ENCODE data around the gene HELZ.
A peak's percentile ranks its signal among the peaks of the same experiment; 100 is the strongest.
"Not testable (repeated sequence)": the region's sequence is repeated elsewhere in the genome, so short reads cannot be mapped to it uniquely, and the experiment has no call there.

The HELZ gene

DNA sequence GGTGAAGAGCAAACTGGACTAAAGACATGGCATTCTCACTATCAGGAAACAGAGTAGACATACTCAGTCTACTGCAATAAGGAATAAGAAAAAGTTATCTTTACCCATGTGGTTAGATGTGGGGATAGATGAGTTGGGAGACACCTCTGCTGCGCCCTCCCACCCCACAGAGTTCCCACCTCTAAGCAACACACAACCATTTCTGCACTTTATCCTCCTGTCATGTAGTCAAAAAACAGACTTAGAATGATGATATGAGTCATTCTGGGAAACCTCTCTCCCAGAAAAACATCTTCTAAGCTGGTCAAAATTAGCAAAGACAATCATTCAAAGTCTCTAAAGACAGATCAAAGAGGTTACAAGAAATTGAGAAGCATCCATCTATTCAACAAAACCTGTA is 105.7 kb downstream of the HELZ start:
- DNase-seq, result no peak

DNA sequence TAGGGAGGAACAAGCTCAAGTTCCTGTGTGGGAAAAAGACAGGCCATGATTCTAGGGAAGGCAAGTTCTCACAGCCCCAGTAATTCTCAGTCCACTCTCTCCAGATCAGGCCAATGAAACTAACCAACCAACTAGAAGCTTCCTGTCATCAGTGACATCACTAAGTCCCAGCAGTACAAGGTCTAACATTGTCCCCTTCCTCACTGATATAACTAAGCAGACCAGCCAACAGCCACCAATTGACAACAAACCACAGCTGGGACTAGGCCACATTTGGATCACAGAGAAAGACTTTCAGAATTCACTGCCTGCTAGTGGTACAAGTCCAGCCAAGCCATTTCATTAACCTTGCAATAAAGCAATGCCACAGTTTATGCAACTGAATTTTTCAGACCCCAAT is 106.6 kb downstream of the HELZ start:
- DNase-seq, result no peak

DNA sequence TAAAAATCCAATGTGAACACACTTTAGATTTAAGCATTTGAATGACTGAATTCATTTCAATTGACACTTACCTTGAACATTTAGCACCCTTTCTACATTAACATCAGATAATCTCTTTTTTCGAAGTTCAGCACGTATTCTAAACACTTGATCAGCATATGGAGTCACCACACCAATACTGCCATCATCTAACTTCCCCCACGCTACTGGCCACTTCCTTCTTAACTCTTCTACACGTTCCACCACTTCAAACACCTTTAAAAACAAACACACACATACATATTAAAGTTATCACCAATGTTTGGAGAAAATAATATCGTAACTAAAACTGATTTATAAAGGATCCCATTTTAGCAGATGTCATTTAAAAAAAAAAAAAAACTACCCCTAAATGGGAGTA is 107.1 kb downstream of the HELZ start:
- DNase-seq, result peak; percentile 5

DNA sequence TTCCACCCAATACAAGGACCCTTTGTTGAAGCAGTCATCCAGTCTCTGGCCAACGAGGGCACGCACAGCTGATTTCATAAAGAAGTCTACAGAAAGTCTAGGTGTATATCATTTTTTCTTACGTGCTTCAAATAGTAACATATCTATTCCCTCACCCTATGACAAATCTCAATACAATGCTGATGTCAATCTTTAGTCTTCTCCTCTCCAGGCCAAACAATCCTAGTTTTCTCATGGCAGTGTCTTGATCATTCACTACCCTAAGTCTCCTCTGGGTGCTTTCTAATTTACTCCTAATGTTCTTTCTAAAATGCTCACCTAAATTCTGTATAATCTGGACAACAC is 108.0 kb downstream of the HELZ start:
- DNase-seq, result no peak

DNA sequence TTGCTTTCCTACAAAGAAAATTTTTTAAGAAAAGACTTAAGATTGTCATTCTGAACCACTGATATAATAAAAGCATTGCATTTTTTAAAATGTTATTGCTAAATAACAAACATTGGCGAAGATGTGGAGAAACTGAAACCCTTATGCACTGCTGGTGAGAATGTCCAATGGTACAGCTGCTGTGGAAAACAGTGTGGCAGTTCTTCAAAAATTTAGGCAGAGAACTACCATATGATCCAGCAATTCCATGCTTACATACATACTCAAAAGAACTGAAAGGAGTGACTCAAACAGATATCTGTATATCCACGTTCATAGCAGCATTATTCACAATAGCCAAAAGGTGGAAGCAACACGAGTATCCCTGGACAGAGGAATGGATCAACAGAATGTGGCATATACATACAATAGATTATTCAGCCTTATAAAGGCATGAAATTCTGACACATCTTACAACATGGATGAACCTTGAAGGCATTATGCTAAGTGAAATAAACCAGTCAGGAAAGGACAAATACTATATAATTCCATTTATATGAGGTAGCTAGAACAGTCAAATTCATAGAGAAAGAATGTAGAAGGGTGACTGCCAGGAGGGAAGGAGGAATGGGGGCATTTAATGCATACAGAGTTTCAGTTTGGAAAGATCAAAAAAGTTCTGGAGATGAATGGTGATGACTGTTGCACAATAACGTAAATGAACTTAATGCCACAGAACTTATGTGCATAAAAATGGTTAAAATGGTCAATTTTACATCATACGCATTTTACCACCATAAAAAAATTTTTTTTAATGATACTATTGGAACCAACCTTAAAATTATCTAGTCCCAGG is 108.6 kb downstream of the HELZ start:
- no peak for DNase-seq

DNA sequence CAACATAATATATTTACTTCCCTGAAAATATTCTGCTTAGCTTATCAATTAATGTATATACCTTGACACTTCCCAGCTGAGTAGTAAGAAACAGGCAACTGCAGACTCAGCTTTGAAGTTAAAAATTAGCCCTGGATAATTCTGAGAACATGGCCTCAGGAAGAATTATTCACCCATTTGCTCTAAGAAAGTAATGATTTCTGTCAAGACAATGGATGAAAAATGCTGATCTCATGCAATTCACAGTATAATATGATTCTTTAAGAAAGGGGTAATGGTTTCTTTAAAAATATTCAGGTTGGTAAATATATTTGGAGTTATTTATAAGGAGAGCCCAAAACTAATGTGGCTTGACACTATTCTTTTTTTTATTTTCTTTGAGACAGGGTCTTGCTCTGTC is 111.8 kb downstream of the HELZ start:
- no peak for DNase-seq

DNA sequence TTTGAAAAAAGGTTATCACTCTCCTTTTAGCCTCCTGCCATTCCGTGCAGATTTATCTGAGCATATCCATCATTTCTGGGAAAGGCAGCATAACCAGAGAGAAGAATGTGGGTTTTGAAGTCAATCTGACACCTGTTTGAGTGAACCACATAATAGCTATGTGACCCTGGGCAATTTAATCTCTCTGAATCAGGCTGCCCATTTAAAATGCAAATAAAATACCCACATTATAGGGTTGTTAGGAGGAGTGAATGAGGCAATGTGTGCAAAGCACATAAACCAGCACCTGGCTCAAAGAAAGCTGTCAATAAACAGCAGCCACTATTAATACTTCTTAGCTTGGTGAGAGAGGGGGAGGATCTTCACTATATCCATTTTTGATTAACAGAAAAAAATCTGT is 112.6 kb downstream of the HELZ start:
- no peak for DNase-seq

DNA sequence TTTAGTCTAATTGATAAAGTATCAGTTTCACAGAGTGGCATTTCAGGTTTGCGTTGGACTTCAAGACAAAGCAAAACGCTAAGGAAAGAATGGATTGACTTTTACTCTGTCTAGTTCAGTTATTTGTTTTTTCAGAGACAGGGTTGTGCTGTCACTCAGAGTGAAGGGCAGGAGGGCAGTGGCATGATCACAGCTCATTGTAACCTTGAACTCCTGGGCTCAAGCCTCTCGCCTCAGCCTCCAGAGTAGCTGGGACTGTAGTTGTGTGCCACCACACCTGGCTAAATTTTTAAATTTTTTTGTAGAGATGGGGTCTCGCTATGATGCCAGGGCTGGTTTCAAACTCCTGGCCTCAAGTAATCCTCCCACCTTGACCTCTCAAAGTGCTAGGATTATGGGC is 114.2 kb downstream of the HELZ start:
- no peak for DNase-seq

DNA sequence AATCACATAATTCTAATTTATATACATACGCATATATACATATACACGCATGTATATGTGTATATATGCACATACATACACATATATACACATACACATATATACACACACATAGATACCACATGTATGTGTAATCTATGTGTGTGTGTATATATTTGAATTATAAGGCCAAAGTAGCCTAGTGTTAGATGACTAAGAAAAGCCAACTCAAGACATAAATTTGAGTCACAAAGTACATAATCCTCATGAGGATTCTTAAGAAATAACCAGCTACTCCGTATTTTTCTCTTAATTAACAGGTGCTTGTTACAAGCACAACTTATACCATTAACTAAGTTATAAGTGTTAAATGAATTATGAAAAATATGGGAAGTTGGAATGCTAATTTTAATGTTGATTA is 115.7 kb downstream of the HELZ start:
- DNase-seq, result no peak

DNA sequence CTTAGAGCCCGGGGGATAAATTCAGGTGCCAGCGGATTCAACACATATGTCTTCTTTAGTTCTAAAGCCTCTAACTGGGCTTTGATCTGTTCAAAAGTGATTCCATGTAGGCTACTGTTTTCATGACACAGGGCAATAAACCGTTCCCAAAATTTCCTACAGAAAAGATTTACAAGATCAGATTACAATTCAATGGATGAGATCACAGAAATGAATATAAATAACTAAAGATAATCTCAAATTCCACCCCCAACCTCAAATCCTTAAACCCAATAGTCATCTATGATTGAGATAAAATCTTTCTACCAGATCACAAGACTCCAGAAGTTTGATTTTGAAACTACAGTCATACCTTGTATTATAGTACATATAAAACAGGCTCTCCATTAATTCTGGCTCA is 116.3 kb downstream of the HELZ start:
- DNase-seq, result no peak

DNA sequence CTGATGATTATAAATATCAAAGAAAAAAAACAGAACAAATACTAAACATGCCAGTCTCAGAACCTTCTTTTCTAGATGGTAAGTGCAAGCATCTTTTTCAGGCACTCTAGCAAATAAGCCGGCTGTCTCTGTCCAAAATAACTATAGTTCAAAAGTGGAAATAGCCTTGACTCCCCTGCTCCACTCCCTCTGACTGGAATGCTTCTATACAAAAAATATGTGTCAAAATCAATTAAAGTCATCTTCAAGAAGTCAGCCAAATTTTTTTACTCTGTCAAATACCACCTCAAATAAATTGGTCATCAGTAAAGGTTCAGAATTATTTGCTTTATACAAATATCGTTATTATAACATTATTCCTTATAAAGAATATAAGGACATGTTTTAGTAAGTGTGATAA is 117.1 kb downstream of the HELZ start:
- no peak for DNase-seq

DNA sequence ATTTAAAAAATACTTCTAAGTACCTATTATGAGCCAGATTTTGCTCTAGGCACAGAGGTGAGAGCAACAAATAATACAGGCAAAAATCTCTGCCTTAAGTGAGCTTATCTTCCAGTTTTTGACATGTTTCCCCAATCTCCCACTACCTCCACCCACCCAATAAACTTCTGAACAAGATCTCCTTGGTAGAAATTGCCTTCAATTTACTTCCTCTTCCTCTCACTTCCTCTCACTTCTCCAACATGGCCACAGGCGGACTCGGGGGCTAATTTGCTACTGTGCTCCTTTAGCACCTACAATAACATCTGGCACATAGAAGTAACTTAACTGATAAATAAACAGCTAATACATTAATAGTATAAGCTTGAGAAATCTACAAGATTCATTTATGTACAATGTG is 118.0 kb downstream of the HELZ start:
- peak; percentile 25 for DNase-seq

DNA sequence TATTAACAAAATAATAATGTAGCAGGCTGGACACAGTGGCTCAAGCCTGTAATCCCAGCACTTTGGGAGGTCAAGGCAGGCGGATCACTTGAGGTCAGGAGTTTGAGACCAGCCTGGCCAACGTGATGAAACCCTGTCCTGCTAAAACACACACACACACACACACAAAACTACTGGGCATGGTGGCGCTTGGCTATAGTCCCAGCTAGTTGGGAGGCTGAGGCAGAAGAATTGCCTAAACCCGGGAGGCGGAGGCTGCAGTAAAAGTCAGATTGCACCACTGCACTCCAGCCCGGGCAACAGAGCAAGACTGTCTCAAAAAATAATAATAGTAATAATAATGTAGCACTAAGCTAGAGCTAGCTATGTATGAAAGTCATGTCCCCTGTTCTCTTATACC is 118.5 kb downstream of the HELZ start:
- not testable (repeated sequence) for DNase-seq

DNA sequence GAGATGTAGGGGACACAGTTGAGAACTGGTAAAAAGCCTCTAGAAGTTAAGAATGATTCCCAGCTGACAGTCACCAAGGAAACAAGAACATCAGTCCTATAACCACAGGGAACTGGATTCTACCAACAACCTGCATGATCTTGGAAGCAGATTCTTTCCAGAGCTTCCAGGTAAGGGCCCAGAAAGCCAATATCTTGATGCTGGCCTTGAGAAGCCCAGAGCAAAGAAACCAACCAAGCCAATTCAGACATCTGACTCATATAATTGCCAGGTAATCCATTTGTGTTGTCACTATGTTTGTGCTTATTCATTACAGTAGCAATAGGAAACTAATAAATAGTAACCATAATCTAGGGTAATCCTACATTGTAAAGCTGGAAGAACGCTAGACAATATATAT is 119.1 kb downstream of the HELZ start:
- no peak for DNase-seq

DNA sequence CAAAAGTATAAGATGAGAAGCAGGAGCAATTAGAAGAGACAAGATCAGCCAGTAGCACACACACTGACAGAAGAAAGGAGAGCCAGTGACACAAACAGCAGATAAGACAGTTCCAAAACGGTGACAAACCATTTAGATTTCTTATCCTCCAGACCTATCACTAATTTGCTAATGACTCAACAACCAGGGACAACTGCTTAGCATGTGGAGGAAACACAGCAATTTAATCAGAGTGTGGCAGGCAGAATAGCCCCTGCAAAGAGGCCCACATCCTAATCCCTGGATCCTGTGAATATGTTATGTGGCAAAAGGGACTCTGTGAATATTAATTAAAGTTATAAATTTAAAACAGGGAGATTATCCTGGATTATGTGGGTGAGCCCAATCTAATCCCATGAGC is 119.6 kb downstream of the HELZ start:
- no peak for DNase-seq

DNA sequence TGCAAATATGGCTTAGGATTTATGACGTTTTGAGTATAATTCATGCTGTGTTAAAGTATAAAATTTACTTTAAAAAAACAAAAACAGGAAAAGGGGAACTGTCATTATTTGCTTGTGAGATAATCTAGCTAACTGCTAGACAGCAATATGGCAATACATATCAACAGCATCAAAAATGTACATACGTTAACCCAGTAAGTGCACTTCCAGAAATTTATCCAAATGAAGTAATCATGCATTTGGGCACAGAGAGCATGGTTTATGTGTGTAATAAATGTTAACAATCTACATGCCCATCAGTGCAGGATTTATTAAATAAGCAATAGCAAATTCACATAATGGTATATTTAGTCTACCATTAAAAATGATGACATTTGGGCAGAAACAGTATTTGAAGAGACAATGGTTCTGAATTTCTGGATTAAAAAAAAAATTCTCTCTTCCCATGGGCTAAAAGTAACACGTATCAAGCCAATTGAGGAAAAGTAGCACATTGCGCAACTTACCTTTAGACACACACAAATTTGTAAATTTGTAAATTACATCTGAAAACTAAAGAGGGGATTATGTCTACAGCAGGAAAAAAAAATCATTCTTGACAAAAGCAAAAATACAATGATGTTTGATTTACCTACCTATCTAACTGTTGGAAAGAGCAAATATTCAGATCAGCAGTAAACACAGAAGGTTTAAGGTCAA is 120.4 kb downstream of the HELZ start:
- DNase-seq, result no peak

DNA sequence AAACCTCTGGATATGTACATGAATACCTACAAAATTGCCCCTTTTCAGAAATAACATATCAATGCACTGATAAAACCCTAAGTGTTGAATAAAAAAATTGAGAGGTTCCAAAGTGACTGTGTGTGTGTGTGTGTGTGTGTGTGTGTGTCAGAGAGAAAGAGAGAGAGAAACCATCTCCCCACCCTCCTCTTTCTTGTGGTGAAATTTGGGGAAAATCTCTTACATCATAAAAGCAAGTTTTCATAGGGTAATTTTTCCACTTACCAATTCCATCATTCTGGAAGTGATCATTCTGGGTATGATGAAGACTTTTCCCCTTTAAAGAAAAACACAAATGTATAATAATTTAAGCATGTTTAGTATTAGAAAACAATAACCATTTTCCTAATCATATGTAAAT is 121.3 kb downstream of the HELZ start:
- DNase-seq, result peak; percentile 48

DNA sequence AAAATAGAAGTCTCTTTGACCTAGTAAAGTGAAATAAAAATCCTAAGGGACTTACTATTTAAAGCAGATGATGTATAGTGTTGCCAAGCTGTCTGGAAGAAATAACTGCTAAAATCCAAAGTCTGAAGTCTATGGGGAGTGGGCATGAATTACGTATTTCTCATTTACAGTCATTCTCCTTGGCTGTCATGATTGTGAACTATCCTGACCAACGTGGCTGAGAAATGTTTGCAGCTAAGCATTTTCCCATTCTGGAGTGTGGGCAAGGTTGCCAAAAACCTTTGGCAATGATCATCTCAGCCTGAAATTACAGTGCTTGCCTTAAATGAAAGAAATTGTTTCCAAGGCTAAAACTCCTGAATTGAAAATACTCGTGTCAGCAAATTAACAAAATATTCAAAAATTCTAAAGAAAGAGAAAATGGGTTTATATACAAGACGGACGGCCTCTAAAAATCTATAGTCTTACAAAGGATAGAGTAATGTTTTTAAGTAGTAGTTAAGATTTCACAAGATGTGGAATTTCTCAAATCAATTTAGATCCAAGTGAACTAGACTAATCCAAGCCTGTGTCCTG is 123.6 kb downstream of the HELZ start:
- no peak for DNase-seq

DNA sequence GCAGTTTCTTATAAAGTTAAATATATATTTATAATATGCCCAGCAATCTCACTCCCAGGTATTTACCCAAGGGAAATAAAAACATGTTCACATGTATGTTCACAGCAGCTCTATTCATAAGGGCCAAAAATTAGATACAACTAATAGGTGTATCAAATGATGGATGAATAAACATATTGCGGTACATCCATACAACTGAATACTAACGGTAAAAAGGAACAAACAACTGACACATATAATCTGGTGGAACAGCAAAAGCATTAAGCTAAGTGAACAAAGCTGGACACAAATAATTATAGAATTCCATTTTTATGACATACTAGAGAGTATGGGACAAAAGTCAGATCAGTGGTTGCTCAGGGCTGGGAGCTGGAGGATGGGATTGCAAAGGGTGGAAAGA is 125.9 kb downstream of the HELZ start:
- no peak for DNase-seq

DNA sequence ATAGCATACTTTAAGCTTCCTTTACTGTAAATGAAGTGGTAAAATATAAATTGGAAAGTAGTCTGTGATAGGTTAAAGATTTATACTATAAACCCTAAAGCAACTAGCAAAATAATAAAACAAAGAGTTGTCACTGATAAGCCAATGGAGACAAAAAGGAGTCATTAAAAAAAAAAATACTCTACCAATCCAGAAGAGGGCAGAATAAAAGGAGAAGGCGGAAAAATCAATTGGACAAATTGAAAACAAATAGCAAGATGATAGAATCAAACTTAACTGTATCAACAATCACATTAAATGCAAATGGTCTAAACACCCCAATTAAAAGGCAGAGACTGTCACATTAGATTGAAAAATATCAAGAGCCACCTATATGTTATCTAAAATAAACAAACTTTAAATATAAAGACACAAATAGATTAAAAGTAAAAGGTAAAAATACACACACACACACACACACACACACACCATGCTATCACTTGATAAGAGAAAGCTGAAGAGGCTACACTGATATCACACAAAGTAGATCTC is 128.9 kb downstream of the HELZ start:
- no peak for DNase-seq

DNA sequence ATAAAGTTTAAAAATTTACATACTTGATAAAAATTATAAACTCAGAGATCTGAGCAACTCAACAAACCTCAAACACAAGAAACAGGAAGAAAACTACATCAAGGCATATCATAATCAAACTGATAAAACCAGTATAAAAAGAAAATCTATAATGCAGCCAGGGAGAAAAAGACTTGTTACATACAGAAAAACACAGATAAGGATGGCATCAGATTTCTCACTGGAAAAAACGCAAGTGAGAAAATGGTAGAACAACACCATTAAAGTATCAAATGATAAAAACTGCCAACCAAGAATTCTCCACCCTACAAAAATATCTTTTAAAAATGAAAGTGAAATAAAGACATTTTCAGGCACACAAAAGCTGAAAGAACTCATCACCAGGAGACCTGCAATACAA is 129.6 kb downstream of the HELZ start:
- DNase-seq, result no peak

DNA sequence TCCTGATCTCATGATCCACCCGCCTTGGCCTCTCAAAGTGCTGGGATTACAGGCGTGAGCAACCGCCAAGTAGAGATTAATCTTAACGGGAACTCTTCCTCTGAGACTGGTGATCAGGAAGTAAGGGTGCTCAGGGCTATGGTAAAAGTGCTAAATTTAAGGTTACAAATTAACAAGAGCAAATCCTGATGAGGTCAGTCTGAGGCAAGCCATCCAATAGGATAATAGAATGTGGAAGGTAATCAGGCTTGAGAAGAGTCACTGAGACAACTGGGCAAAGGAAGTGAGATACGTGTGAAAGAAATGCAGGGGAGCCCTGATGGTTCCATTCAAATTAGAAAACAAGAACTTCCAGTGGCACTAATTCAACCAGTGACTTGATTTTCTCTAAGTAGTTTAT is 131.5 kb downstream of the HELZ start:
- DNase-seq, result no peak

DNA sequence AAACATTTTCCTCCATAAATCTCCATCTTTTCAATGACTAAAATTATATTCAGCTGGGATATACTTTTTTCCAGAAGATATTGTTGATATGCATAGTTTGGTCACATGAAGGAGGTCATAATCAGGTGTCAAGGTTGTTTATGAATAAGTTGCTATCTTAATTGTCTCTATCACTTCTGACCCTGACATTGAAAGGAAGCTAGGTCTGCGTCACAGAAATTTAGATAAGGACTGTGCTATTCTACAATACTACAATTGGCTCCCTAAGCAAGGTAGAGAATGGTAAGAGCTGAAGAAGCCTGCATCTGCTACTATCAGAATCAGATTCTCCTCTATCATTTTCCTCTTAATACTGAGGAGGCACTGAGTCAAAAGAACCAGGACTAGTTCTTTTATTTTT is 133.2 kb downstream of the HELZ start:
- no peak for DNase-seq

DNA sequence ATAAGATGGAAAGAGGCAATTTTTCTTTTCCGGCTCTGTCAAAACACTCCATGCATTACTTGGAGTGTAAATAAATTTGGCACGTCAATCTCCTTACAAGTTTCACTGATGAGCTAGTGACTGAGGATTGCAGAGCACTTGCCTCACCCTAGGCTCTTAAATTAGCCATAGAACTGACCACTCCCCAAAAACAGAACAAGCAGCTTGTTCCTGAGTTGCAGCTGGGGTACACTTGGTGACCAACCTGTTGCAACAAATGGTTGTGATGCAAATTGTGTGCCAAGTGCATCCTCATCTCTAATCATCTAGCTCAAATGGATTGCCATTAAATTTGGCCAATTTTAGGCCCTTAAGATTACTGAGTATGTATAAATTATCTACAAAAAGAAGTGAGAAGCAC is 133.7 kb downstream of the HELZ start:
- no peak for DNase-seq

All from suppressor macrophage treated with lipopolysaccharide for 4 hours (primary cell).